Activated CD4-positive, CD25-positive, alpha-beta regulatory T cell treated with anti-CD3 and anti-CD28 coated beads, Interleukin-2, amount 50 U/mL, for 72 hours (primary cell): Measurements from ENCODE around the gene LRG1.

Experiments
- DNase-seq: peaks from one replicate; pipeline ENCODE4 v3.0.0; 2021

LRG1 gene

DNA sequence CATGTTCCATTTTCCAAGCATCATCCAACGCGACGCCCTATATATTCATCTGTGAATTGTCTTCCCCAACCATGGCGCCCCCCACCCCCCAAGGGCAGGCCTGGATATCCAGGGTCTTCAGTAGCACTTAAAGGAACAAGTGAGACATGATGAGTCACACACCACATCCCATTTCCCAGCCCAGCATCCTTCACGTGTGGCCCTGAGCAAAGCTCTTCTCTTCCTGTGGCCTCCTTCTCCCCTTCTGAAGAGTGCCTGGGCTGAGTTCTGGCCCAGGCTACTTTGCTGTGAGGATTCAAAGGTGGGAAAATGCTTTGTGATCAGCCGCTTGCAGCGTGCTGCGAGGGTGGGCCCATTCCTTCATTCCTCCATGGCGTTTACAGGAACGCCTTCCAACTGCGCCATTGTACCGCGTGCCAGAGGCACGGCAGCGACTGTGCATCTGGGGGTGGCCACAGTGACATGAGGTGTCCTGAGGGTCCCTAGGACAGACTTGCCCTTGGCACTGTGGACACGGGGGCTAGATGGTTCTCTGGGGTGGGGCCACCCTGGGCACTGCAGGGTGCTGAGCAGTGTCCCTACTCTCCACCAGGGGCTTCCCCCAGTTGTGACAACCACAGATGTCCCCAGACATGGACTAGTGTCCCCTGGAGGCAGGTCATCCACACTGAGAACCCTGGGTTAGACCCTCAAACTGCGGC, 33.2 kb downstream of the LRG1 start:
- DNase-seq, result no peak

GRCh38 chr19:4505570-4506448, 34.0 kb downstream of the LRG1 start:
- DNase-seq, result no peak

DNA sequence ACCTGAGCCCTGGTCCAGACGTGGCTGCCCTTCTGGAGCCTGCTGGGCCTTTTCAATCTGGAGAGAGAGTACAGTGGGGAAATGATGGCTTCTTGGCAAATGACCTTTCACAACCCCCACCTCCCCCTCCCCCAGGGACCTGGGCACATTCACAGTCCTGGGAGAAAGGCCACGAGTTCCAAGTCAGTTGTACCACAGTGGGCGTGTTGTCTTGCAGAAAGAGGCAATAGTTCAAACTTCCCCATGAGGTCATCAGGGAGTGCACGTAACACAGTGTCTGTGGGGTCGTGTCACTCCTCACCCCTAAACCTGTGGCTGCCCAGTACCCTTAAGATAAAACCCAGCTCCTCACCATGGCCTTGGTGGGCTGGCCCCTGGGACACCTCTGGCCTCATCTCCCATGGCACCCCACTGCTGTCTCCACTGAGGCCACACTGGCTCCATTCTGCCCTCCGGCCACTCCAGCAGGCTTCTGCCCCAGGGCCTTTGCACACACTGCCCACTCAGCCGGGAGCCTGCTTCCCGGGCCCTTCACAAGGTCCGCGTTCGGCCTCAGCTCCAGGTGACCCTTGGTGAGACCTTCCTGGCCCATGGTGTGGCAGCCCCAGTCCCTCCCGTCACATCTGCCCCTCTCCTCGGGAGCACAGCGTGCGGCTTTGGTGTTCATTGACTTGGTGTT, 34.8 kb downstream of the LRG1 start:
- DNase-seq, result no peak

DNA sequence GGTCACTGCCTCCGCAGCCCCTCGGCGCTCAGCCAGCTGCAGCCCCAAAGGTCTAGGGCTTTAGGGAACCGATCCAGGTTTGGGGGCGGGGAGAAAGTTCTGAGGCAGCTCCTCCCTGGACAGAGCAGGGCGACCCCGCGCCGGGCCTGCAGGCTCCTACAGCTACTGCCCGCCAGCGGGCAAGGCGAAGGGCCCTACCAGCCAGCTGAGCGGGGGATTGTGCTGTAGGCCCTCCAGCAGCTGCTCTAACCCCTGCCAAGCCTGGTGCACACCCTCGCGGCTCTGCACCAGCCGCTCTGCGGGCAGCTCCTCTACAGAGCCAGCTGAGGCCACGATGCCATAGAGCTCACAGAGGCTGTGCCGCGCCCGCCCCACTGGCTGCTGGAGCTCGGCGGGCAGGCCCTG, 35.5 kb downstream of the LRG1 start:
- no peak for DNase-seq

DNA sequence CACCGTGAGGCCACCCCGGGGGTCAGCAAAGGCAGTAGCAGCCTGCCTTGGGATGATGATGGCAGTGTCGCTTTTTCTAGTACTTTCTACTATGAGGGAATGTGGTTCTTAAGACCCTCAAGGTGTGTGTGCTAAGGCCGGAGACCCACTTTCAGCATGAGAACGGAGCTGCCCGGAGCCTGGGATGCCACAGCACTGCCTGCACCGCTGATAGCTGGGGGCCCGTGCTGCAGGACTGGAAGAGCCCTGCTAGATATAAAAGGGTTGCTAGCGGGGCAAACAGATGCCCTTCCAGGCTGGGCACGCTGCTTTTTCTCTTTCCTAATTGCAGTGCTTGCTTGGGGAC, 36.0 kb downstream of the LRG1 start:
- no peak for DNase-seq

- DNase-seq, result no peak
These were observed 36.6 kb downstream of the LRG1 start for GRCh38 chr19:4503132-4503824.

DNA sequence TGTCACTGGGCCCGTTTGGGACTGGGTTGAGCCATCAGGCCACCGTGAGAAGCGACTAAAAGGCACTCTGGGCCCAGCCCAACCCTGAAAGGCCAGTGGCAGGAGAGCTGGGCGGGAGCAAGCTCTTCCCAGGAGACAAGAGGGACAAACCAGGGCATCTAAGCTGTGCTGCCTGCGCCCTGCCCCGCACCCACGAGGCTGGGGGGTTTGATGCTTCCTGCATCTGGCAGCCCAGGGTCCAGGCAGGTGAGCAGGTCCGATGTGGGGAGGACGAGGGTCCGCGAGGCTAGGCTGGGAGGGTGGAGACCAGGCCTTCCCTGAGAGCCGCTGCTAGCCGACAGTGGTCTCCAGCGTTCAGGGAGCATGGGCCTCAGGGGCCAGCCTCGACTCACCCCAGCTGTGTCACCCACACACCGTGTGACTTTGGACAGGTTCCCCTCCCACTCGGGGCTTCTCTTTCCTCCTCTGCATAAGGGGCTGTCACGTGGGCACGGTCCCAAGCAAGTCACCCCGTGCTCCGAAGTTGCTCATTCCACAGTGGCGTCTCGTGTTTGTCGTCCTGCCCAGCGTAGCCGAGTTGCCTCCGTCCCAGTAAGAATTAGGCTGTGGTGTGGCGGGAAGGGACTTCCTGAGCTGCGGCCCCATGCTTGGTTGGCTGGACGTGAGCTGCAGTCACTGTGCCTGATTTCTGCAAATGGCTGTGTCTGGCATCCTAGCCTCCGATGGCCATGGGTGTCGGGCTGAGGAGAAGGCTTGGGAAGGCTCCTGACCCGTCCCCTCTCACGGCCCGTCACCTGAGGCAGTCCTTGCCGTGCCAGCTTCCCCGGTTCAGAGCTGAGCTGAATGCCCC, 37.3 kb downstream of the LRG1 start:
- DNase-seq, result no peak

- DNase-seq, result no peak
These were observed 38.1 kb downstream of the LRG1 start for GRCh38 chr19:4501691-4502090.

DNA sequence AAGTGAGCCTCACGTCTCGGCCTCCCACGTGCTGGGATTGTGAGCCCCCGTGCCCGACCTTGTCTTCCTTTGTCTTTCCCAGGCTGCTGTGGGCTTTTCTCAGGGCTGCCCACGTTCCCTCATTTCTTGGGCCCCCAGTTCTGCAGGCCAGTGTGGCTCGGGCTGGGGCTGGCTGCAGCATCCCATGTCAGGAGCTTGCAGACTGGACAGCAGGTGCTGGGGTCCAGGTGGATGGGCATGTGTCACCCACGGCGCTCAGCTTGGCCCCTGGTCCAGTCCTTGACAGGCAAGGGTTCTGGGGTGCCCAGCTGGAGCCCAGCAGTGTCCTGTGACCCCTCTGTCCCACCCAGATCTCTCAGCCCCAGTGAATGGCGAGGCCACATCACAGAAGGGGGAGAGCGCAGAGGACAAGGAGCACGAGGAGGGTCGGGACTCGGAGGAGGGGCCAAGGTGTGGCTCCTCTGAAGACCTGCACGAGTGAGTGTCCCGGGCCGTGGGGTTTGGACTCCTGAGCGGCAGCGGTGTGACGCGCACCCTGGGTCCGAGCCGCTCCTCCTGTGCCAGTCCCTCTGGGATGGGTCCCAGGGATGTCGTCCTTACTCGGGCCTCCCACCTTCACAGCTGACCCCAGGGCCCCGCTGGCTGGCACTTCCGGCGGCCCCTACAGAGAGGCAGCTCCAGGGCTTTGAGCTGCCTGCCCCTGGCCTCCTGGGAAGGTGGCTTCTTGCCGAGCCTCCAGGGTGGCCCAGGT, 38.8 kb downstream of the LRG1 start:
- DNase-seq, result no peak

GRCh38 chr19:4499855-4500254, 40.0 kb downstream of the LRG1 start:
- no peak for DNase-seq

GRCh38 chr19:4499318-4499717, 40.5 kb downstream of the LRG1 start:
- DNase-seq, result no peak

DNA sequence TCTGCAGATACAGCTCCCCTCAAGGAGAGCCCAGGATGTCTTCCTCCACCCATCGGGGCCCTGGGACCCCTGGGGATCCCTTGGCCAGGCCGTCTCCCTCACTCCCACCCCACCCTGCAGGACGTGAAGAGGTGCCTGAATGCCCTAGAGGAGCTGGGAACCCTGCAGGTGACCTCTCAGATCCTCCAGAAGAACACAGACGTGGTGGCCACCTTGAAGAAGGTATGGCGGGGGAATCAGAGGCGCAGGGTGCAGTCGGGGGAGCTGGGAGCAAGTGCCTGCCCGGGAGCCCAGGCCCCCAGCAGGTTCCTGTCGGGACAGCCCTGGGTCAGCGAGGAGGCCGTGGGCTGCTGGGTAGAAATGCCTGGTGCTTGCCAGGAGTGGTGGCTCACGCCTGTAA, 41.1 kb downstream of the LRG1 start:
- no peak for DNase-seq

GRCh38 chr19:4497770-4498389, 42.0 kb downstream of the LRG1 start:
- no peak for DNase-seq

- no peak for DNase-seq
These were observed 43.5 kb downstream of the LRG1 start for GRCh38 chr19:4496304-4496703.

DNA sequence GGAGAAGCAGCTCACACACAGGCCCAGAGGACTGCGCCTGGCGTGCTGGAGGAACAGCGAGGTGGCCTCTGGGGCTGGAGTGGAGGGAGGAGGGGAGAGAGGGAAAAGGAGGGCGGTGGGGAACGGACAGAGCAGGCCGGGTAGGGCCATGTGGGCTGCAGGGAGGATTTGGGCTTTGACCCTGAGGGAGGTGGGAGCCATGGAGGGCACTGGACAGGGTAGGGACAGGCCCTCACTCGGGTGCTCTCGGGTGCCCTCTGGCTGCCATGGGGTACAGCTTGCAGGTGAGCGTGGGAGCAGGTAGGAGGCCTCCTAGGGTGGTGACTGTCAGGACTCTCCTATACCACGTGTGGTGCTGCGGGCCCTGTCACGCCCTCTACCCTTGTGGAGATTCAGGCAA, 44.4 kb downstream of the LRG1 start:
- no peak for DNase-seq

- no peak for DNase-seq
These were observed 45.2 kb downstream of the LRG1 start for GRCh38 chr19:4494691-4495064.

- DNase-seq, result no peak
These were observed 45.7 kb downstream of the LRG1 start for GRCh38 chr19:4493929-4494690.

- no peak for DNase-seq
These were observed 46.5 kb downstream of the LRG1 start for GRCh38 chr19:4493104-4493928.

DNA sequence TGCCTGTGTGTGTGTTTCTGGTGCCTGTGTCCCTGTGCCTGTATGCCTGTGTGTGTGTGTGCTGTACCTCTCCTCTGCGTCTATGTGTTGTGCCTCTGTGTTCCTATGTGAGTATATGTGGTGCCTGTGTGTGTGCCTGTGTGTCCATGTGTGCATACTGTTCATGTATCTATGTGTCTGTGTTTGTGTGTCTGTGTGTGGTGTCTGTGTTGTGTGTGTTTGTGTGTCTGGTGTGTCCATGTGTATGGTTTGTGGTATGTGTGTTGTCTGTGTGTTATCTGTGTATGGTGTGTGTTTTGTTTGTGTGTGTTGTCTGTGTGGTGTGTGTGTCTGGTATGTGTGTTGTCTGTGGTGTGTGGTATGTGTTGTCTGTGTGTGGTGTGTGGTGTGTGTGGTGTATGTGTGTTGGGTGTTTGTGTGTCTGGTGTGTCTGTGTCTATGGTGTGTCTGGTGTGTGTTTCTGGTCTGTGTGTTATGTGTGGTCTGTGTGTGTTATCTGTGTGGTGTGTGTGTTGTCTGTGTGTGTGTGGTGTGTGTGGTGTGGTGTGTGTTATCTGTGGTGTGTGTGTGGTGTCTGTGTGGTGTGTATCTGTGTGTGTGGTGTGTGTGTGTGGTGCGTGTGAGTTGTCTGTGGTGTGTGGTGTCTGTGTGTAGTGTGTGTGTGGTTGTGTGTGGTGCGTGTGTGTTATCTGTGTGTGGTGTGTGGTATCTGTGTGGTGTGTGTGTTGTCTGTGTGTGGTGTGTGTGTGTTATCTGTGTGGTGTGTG, 47.3 kb downstream of the LRG1 start:
- DNase-seq, result no peak
